Ovary (tissue), 9 donors: ENCODE results near the gene PLCB3. TPM values are rescaled to one million over a fixed set of nuclear protein-coding genes. Genes with fewer than 3 reads are reported as not detected.

Experiments used
- DNase-seq, 5 donors: peaks; one replicate each; pipeline ENCODE4 v3.0.0-alpha.2; 2019 to 2020
- H3K27ac ChIP-seq, 2 donors: fragments of 200-600 bp; one replicate each; pipeline versions ENCODE4 v1.5.1 to v1.8.0; 2019 to 2022
- H3K27me3 ChIP-seq: fragments of 200-600 bp; one replicate; pipeline ENCODE4 v1.8.0; 2022
- H3K36me3 ChIP-seq: fragments of 200-600 bp; sonication (generic); one replicate; pipeline ENCODE4 v1.5.1; 2019
- H3K4me1 ChIP-seq: one replicate; pipeline ENCODE4 v1.8.1; 2013; ENCODE audit warnings: mild to moderate bottlenecking, moderate library complexity; ENCODE audit not compliant: insufficient read depth
- H3K4me3 ChIP-seq: fragments of 200-600 bp; sonication (generic); one replicate; pipeline ENCODE4 v1.5.1; 2017
- H3K9me3 ChIP-seq, 2 donors: fragments of 200-600 bp in 1 of 2; sonication (generic) in 1 of 2; one replicate each; pipeline versions ENCODE4 v1.5.1 to v1.8.1; 2013 to 2019; ENCODE audit warnings: mild to moderate bottlenecking in 1 of 2, moderate library complexity in 1 of 2
- CTCF ChIP-seq, 3 donors: fragments of 450-650 bp in 2 of 3; fragments of 200-600 bp in 1 of 3; IDR thresholded peaks; one replicate each; pipeline versions ENCODE4 v1.5.1 to v1.8.0; 2016 to 2022; ENCODE audit warnings: antibody characterized with exemption in 3 of 3, mild to moderate bottlenecking in 1 of 3
- EP300 ChIP-seq: sonication (generic); formaldehyde crosslinking; IDR thresholded peaks from one replicate; pipeline ENCODE4 v1.6.1; 2017; ENCODE audit warnings: antibody characterized with exemption
- POLR2A ChIP-seq: fragments of 450-650 bp; IDR thresholded peaks from one replicate; pipeline ENCODE4 v1.6.1; 2017; ENCODE audit warnings: antibody characterized with exemption, mild to moderate bottlenecking, moderate library complexity
- whole genome bisulfite sequencing, 3 donors: extraction: QIAGEN DNeasy Blood & Tissue Kit in 1 of 3; methylation state at CpG; one replicate each; pipeline versions ENCODE4 v1.1.5 to v1.1.7; 2013 to 2017; 5-methylcytosine and 5-hydroxymethylcytosine counted together
- intact Hi-C, 4 donors: fragments of 100-400 bp; cut with DNase I; formaldehyde crosslinking; loops; one replicate each; pipeline versions ENCODE4 v1.11.0 to v1.15.1; 2022 to 2023
- polyA plus RNA-seq, 2 donors: library from polyadenylated mRNA; stranded (reverse); fragments of 200-250 nt in 1 of 2; fragments of 350-450 nt in 1 of 2; fragmentation: Illumina TruSeq in 1 of 2; extraction: RNeasy Lipid Tissue Mini Kit (QIAGEN cat#74804) in 1 of 2; gene quantifications; one replicate each; pipeline ENCODE4 v1.2.3, GENCODE V29; 2013 to 2014
- total RNA-seq, 7 donors: library from RNA; depleted of rRNA in 2 of 7; stranded (reverse); fragments of >200 nt in 2 of 7; fragmentation: NEBNext Ultra II Directional in 3 of 7; extraction: Animal tissue kit (Norgen Biotek cat#: 25700) in 3 of 7; gene quantifications; one replicate each; pipeline versions ENCODE4 v1.1.0 to v1.2.4, GENCODE V29; 2016 to 2023
- donor health status: DM: no; HTN: no; CAD: no; lungs with moderate emphysema.
- donor health status: DM: no; HTN: no; CAD: no.
- donor health status: Bipolar disorder and iron deficiency.
- donor health status: DM: yes; HTN: yes; CAD: no.
- donor health status: DM: no; HTN: no; CAD: no.
- donor health status: DM: yes; HTN: yes; CAD: no.

PLCB3 gene
- total and polyA plus RNA-seq, 9 donors = 5.3 to 44.8 (median 29.1) TPM

- Histone ChIP-seq H3K4me3 (no peak overlapping the region), H3K27me3 (no peaks in the 10 kb centered on the region), H3K9me3 (no peaks in the 10 kb centered on the region), H3K27ac (no peak overlapping the region), H3K36me3 (no peaks in the 10 kb centered on the region), H3K4me1 (peaks cover 15% of the 10 kb centered on the region)
- no peak for DNase-seq
- intact Hi-C loops = loop anchor here in 1 of 4 donors (5.0 kb wide), 1 partner anchor 47 kb away; no protein-coding TSS in a partner anchor
- WGBS, 3 donors = 84 to 86% (median 85%) methylated on average over 8 of the region's 8 CpGs
- TF ChIP-seq CTCF (IDR thresholded peaks at IDR 0.05) (no peak), POLR2A (no peak), EP300 (no peak)
Measured at GRCh38 chr11:64249563-64250414, 1.5 kb upstream of the PLCB3 start.

GRCh38 chr11:64250415-64251015, 815 bp upstream of the PLCB3 start:
- intact Hi-C loops = loop anchor here in 1 of 4 donors (5.0 kb wide), 1 partner anchor 48 kb away; no protein-coding TSS in a partner anchor
- peak overlapping the region; percentile 64 for H3K4me3 ChIP-seq
- H3K36me3 ChIP-seq = no peaks in the 10 kb centered on the region
- no peaks in the 10 kb centered on the region for H3K9me3 ChIP-seq
- 15 to 16% (median 15%) methylated on average over 12 to 13 of the region's 13 CpGs for WGBS, 3 donors
- H3K27ac ChIP-seq = peak overlapping the region in 1 of 2 donors; percentile 35
- TF ChIP-seq CTCF (IDR thresholded peaks at IDR 0.05) = no peak
- no peak for TF ChIP-seq POLR2A
- no peak for TF ChIP-seq EP300
- DNase-seq = no peak
- no peaks in the 10 kb centered on the region for H3K27me3 ChIP-seq
- H3K4me1 ChIP-seq = peaks cover 15% of the 10 kb centered on the region

- Histone ChIP-seq H3K36me3 (no peaks in the 10 kb centered on the region), H3K4me3 (peak overlapping the region; percentile 64), H3K4me1 (peaks cover 10% of the 10 kb centered on the region), H3K27me3 (no peaks in the 10 kb centered on the region), H3K27ac (peak overlapping the region; percentile 28 to 32), H3K9me3 (no peaks in the 10 kb centered on the region)
- intact Hi-C loops = loop anchor here in 1 of 4 donors (5.0 kb wide), 1 partner anchor 49 kb away; no protein-coding TSS in a partner anchor
- 0 to 1% (median 0%) methylated on average over 13 to 18 of the region's 18 CpGs for WGBS, 3 donors
- DNase-seq = no peak
- TF ChIP-seq EP300 (no peak), POLR2A (no peak), CTCF (IDR thresholded peaks at IDR 0.05) (no peak)
Measured at GRCh38 chr11:64251753-64252002, 348 bp downstream of the PLCB3 start.

- peak in 4 of 5 donors; percentile 56 to 77 (median 74) for DNase-seq
- 3 to 5% (median 4%) methylated on average over 23 of the region's 23 CpGs for WGBS, 3 donors
Measured at GRCh38 chr11:64252003-64252872, 908 bp downstream of the PLCB3 start.

More at GRCh38 chr11:64252003-64252872, 908 bp downstream of the PLCB3 start:
- Histone ChIP-seq H3K27ac (peak overlapping the region in 1 of 2 donors; percentile 28), H3K9me3 (no peaks in the 10 kb centered on the region), H3K36me3 (no peaks in the 10 kb centered on the region), H3K27me3 (no peaks in the 10 kb centered on the region), H3K4me3 (peak overlapping the region; percentile 64), H3K4me1 (peaks cover 10% of the 10 kb centered on the region)
- intact Hi-C loops = loop anchor here in 1 of 4 donors (5.0 kb wide), 1 partner anchor 50 kb away; no protein-coding TSS in a partner anchor
- TF ChIP-seq EP300 = no peak
- peak in 1 of 3 donors; percentile 20 for TF ChIP-seq CTCF (IDR thresholded peaks at IDR 0.05)
